ENCODE measurements around the gene STX8. TPM values are rescaled to one million over a fixed set of nuclear protein-coding genes. Genes with fewer than 3 reads are reported as not detected.

Gene STX8
- total RNA-seq, 1 experiment from 2014 or later, result 38.8 TPM

DNA sequence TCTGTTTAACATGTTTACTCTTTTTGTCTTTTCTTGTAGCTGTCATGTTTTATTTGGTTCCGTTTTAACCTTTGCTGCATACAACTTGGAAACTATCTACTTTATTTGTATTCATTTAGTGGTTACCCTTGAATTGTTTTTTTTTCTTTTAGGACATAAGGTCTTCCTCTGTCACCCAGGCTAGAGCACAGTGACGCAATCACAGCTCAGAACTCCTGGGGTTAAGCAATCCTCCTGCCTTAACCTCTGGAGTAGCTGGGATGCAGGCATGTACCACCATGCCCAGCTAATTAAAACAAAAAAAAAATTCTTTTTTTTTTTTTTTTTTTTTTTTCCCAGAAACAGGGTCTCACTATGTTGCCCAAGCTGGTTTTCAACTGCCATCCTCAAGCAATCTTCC is 39.9 kb upstream of the STX8 start (continued):
- TF ChIP-seq RAD21 (IDR thresholded peaks at IDR 0.05; ENCODE audit: low read depth), result no peak
- TF ChIP-seq POLR2AphosphoS5 (IDR thresholded peaks at IDR 0.05; ENCODE audit: low read depth, low read length), result no peak

DNA sequence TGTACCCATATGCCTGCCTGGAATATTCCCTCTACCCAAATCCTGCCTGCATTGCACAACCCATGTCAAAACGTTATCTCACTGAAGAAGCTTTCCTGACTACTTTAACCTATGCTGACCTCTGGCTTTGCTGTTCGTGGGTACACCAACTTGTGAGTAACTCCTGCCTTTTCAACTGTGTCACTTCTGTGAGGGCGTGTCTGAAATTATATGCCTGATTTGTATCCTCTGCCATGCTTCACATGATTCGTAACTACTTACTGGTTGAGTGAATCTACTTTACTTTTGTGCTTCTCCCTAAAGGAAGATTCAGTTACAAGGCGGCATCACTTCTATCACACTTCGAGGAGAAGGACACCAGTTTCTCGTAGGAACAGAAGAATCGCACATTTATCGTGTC is 36.4 kb upstream of the STX8 start:
- no TSS peak for BruUV-seq (replicated peaks)
- ChIA-PET RAD21 (ENCODE audit: low non-redundant PET in 1 of 2, low total read pairs in 2 of 2, uncharacterized antibody in 2 of 2, unreplicated experiment in 2 of 2) (no interaction called here), POLR2A (no interaction called here), CTCF (no interaction called here)
- Histone ChIP-seq H3K9me3 (ENCODE audit: control insufficient read depth in 1 of 2, insufficient read depth in 1 of 2, low read depth in 1 of 2, low read length in 2 of 2) (no peaks in the 10 kb centered on the region), H2AFZ (ENCODE audit: low read depth, low read length, poor library complexity, severe bottlenecking) (no peak overlapping the region), H3K9ac (ENCODE audit: low read length) (no peak overlapping the region), H3K4me3 (replicated peaks in 1 of 2; ENCODE audit: low read depth in 1 of 2, low read length in 2 of 2) (no peak overlapping the region), H3K9me2 (ENCODE audit: insufficient read depth) (no peaks in the 10 kb centered on the region), H3K27me3 (ENCODE audit: insufficient read depth, low read length) (no peaks in the 10 kb centered on the region), H3K36me3 (ENCODE audit: control insufficient read depth in 1 of 2, insufficient read depth in 2 of 2, low read length in 2 of 2) (no peaks in the 10 kb centered on the region), H4K20me1 (ENCODE audit: insufficient read depth) (no peaks in the 10 kb centered on the region), H3K79me2 (ENCODE audit: insufficient read depth, low read length) (no peaks in the 10 kb centered on the region), H3K4me2 (ENCODE audit: low read length) (no peak overlapping the region), H3K27ac (ENCODE audit: low read depth, low read length) (no peak overlapping the region), H3K4me1 (ENCODE audit: control insufficient read depth in 1 of 2, insufficient read depth in 2 of 2, low read length in 2 of 2) (no peaks in the 10 kb centered on the region)
- TF ChIP-seq FOSL1 (IDR thresholded peaks at IDR 0.05; ENCODE audit: low read depth) (no peak), POLR2A (IDR thresholded peaks at IDR 0.05; ENCODE audit: borderline replicate concordance, extremely low read depth, insufficient read depth, insufficient read length) (no peak), SRF (IDR thresholded peaks at IDR 0.05; ENCODE audit: low read depth) (no peak), ZNF274 (IDR thresholded peaks at IDR 0.05; ENCODE audit: low read depth, low read length) (no peak), SIN3A (IDR thresholded peaks at IDR 0.05; ENCODE audit: low read depth) (no peak), ZFX (IDR thresholded peaks at IDR 0.05) (no peak), YY1 (IDR thresholded peaks at IDR 0.05; ENCODE audit: extremely low read depth, insufficient replicate concordance, low read depth, low read length) (no peak), CBX3 (IDR thresholded peaks at IDR 0.05; ENCODE audit: low read depth) (no peak), SP1 (IDR thresholded peaks at IDR 0.05; ENCODE audit: low read depth) (no peak), EZH2phosphoT487 (IDR thresholded peaks at IDR 0.05; ENCODE audit: borderline replicate concordance) (no peak)
- TF ChIP-seq, protein P1, sequence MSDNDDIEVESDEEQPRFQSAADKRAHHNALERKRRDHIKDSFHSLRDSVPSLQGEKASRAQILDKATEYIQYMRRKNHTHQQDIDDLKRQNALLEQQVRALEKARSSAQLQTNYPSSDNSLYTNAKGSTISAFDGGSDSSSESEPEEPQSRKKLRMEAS (IDR thresholded peaks at IDR 0.05), result no peak
- TF ChIP-seq, protein P2, sequence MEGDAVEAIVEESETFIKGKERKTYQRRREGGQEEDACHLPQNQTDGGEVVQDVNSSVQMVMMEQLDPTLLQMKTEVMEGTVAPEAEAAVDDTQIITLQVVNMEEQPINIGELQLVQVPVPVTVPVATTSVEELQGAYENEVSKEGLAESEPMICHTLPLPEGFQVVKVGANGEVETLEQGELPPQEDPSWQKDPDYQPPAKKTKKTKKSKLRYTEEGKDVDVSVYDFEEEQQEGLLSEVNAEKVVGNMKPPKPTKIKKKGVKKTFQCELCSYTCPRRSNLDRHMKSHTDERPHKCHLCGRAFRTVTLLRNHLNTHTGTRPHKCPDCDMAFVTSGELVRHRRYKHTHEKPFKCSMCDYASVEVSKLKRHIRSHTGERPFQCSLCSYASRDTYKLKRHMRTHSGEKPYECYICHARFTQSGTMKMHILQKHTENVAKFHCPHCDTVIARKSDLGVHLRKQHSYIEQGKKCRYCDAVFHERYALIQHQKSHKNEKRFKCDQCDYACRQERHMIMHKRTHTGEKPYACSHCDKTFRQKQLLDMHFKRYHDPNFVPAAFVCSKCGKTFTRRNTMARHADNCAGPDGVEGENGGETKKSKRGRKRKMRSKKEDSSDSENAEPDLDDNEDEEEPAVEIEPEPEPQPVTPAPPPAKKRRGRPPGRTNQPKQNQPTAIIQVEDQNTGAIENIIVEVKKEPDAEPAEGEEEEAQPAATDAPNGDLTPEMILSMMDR (IDR thresholded peaks at IDR 0.05 in 2 of 3, conservative IDR thresholded peaks at IDR 0.05 in 1 of 3; ENCODE audit: borderline replicate concordance in 1 of 3, insufficient read depth in 1 of 3, low read depth in 2 of 3, low read length in 2 of 3), result no peak
- no peak for DNase-seq (ENCODE audit: low read depth, low spot score)
- ATAC-seq, result no peak
- intact Hi-C loops (cut with micrococcal nuclease), result no loop called here
